ENCODE data around the gene KCNJ12.

DNA sequence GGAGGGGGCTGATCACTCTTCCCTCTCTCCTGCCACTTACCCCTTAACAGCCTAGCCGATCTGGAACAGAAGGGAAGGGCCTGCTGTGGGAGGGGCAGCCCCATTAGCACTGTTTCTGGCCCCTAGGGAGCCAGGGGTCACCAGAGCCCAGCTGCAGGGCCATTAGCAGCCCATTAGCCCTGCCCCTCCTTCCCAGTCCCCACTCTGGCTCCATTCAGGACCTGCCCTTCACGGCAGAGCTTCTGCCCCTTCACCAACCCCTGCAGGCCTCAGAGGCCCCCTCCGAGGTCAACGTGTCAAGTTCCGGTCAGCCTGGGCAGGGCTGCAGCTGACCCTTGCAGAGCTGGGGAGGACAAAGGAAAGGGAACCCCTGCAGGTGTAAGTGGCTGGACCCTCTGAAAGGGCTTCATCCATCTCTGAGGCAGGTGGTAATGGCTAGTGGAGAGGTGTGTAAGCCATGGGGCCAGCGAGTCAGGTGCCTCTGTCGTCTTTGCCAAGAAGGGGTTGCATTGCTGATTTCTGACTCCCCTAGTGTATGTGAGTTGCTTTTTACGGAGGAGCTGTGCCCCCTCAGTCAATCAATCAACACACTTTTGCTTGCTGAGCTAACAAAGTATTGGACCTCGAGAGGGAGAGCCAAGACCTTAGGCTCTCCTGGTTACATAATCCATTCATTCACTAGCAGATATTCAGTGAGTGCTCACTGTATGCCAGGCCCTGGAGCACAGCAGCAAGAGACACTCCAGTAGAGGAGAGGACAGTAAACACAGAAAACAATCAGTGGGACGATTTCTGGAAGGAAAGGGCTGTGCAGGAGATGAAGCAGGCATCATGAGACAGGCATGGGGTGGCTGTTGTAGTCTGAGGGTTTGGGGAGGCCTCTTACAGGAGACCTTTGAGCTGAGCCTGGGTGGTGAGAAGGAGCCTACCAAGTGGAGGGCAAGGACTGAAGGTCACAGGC, 18.2 kb upstream of the KCNJ12 start:
- TF ChIP-seq EZH2 (IDR thresholded peaks at IDR 0.05; ENCODE audit: borderline replicate concordance, low read depth, low read length, poor library complexity, severe bottlenecking) = no peak
- TF ChIP-seq, protein P1, sequence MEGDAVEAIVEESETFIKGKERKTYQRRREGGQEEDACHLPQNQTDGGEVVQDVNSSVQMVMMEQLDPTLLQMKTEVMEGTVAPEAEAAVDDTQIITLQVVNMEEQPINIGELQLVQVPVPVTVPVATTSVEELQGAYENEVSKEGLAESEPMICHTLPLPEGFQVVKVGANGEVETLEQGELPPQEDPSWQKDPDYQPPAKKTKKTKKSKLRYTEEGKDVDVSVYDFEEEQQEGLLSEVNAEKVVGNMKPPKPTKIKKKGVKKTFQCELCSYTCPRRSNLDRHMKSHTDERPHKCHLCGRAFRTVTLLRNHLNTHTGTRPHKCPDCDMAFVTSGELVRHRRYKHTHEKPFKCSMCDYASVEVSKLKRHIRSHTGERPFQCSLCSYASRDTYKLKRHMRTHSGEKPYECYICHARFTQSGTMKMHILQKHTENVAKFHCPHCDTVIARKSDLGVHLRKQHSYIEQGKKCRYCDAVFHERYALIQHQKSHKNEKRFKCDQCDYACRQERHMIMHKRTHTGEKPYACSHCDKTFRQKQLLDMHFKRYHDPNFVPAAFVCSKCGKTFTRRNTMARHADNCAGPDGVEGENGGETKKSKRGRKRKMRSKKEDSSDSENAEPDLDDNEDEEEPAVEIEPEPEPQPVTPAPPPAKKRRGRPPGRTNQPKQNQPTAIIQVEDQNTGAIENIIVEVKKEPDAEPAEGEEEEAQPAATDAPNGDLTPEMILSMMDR (conservative IDR thresholded peaks at IDR 0.05; ENCODE audit: low read depth, low read length) = no peak
